Activated naive CD8-positive, alpha-beta T cell treated with anti-CD3 and anti-CD28 coated beads, Interleukin-2, amount 10 ng/mL, durations not matched to agents 7 days and 5 days (primary cell): Measurements from ENCODE around the gene CFAP300. TPM values are rescaled to one million over a fixed set of nuclear protein-coding genes. Genes with fewer than 3 reads are reported as not detected.

Experiments
- ATAC-seq: fragments of 150-1000 bp; cut with Tn5 transposase; one replicate; pipeline ENCODE4 v1.10.0; 2021; ENCODE audit warnings: low read depth, moderate library complexity
- POLR2A ChIA-PET: fragments of 350-600 bp; sonication (Branson Sonifier 250); formaldehyde crosslinking; loops from one replicate; lab custom pipeline; 2021; ENCODE audit warnings: antibody characterized with exemption; lab: Charles Lee
- DNase-seq: peaks from one replicate; pipeline ENCODE4 v3.0.0; 2021
- H3K27ac Mint-ChIP-seq: one replicate; pipeline ENCODE4 v1.8.0; 2022; ENCODE audit warnings: mild to moderate bottlenecking, mixed read lengths
- H3K27me3 Mint-ChIP-seq: one replicate; pipeline ENCODE4 v1.8.0; 2022; ENCODE audit warnings: mild to moderate bottlenecking, moderate library complexity, mixed read lengths
- H3K36me3 Mint-ChIP-seq: one replicate; pipeline ENCODE4 v1.8.0; 2021; ENCODE audit warnings: mild to moderate bottlenecking, mixed read lengths
- H3K4me1 Mint-ChIP-seq: one replicate; pipeline ENCODE4 v1.8.0; 2021; ENCODE audit warnings: mixed read lengths
- H3K4me3 Mint-ChIP-seq: one replicate; pipeline ENCODE4 v1.8.0; 2022; ENCODE audit warnings: mild to moderate bottlenecking, moderate library complexity, mixed read lengths
- H3K9me3 Mint-ChIP-seq: one replicate; pipeline ENCODE4 v1.8.0; 2021; ENCODE audit warnings: mixed read lengths
- total RNA-seq, 2 experiments: library from RNA; stranded (reverse); gene quantifications; one replicate each; pipeline ENCODE4 v1.2.3, GENCODE V29; 2021

The CFAP300 gene
- total RNA-seq, 2 experiments from 2014 or later = not detected

DNA sequence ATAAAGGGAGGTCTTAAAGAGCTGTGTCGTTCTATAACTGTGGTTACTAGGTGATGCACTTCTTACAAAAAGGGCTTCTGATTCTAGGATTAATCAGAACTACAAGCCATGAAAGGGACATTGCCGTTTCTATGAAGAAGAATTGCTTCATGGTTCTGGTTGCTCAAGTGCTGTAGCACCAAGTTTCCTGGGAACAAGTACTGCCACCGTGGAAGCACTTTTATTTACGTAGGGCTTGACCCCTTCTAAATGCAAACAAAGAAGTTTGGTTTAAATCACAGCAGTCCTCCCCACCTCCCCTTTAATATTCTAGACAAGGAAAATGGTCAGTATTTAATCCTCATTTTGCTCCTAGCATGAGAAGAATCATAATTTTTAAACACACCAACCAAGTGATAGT is 72.8 kb downstream of the CFAP300 start:
- peaks cover 2% of the 10 kb centered on the region for H3K4me1 Mint-ChIP-seq
- ATAC-seq (no peak), DNase-seq (no peak)
- POLR2A ChIA-PET = no interaction called here
- peaks cover 43% of the 10 kb centered on the region for H3K27me3 Mint-ChIP-seq
- H3K4me3 Mint-ChIP-seq = no peak overlapping the region
- no peak overlapping the region for H3K27ac Mint-ChIP-seq
- no peaks in the 10 kb centered on the region for H3K36me3 Mint-ChIP-seq
- H3K9me3 Mint-ChIP-seq = no peaks in the 10 kb centered on the region

DNA sequence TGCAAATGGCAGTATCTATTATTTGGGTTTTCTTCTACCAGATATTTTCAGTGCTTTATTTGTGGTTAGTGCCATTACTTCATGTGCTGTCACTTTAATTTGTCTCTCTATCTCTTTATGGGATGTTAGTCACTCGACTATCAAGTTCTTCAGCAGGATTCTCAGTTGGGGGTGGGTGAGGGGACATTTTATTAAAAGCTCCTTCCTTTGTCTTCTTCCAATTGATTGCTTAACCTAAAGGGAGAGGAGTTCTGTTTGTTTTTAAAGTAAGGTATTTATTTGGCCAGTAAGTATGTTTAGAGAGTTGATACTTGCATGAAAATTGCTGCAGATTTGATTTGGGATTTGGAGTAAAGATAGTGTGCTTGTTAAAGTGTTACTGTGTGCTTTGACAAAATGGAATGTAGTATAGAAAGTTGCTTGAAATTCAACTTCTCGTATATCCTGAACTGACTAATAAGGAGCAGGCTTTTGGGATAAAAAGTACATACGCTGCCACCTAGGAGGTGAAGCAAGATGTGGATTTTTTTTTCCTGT is 73.3 kb downstream of the CFAP300 start:
- H3K36me3 Mint-ChIP-seq = no peaks in the 10 kb centered on the region
- no peaks in the 10 kb centered on the region for H3K9me3 Mint-ChIP-seq
- no peak overlapping the region for H3K27ac Mint-ChIP-seq
- POLR2A ChIA-PET = no interaction called here
- peaks cover 2% of the 10 kb centered on the region for H3K4me1 Mint-ChIP-seq
- H3K27me3 Mint-ChIP-seq = peaks cover 38% of the 10 kb centered on the region
- no peak for DNase-seq
- ATAC-seq = no peak
- no peak overlapping the region for H3K4me3 Mint-ChIP-seq

DNA sequence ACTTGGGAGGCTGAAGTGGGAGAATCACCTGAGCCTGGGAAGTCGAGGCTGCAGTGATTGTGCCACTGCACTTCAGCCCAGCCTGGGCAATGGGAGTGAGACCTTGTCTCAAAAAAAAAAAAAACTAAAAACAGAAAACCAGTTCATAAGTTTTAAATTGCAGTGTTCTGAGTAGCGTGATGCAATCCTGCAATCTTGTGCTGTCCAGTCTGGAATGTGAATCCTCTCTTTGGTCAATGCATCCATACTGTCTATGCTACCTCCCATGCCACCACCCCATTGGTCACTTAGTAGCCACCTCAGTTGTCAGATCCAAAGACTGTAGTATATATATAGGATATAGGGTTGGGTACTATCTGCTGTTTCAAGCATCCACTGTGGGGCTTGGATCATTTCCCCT is 74.1 kb downstream of the CFAP300 start:
- Mint-ChIP-seq H3K27me3 (peaks cover 30% of the 10 kb centered on the region), H3K9me3 (no peaks in the 10 kb centered on the region), H3K4me3 (no peak overlapping the region), H3K4me1 (peaks cover 2% of the 10 kb centered on the region), H3K27ac (no peak overlapping the region), H3K36me3 (no peaks in the 10 kb centered on the region)
- POLR2A ChIA-PET = no interaction called here
- ATAC-seq = no peak
- no peak for DNase-seq

Other genes starting within 250 kb of the CFAP300 start
- 1 to 10 TPM; 1.5 to 2.1 TPM for gene CEP126, start 132.4 kb upstream of the CFAP300 start, total RNA-seq
- not detected for gene ANGPTL5, start 130.9 kb upstream of the CFAP300 start, total RNA-seq
- gene YAP1, start 63.0 kb downstream of the CFAP300 start, total RNA-seq = under 1 TPM in 1 of 2 experiments, not detected in 1; 0.11 TPM